HG02678 (cell line): ENCODE results near the gene METTL14.
A peak's percentile ranks its signal among the peaks of the same experiment; 100 is the strongest.
"Not testable (repeated sequence)": the region's sequence is repeated elsewhere in the genome, so short reads cannot be mapped to it uniquely, and the experiment has no call there.

Experiments
- ATAC-seq: cut with Tn5 transposase; IDR thresholded peaks from one replicate; pipeline ENCODE4 v1.9.1; 2021; ENCODE audit warnings: mild to moderate bottlenecking, moderate library complexity; ENCODE audit not compliant: unreplicated experiment

The METTL14 gene

GRCh38 chr4:118684873-118685811, at the start of gene METTL14:
Gene METTL14 (plus strand): TSS chr4:118685392. CDS start chr4:118685535, 143 bp downstream.
- ATAC-seq: peak; percentile 98

- ATAC-seq: not testable (repeated sequence)
Observed at GRCh38 chr4:118636126-118636525, 49.1 kb upstream of the METTL14 start.

- not testable (repeated sequence) for ATAC-seq
Observed at GRCh38 chr4:118664665-118665064, 20.5 kb upstream of the METTL14 start.

- ATAC-seq: not testable (repeated sequence)
Observed at GRCh38 chr4:118669220-118669619, 16.0 kb upstream of the METTL14 start.

- not testable (repeated sequence) for ATAC-seq
Observed at GRCh38 chr4:118670968-118671367, 14.2 kb upstream of the METTL14 start.

- no peak for ATAC-seq
Observed at GRCh38 chr4:118676128-118676527, 9.1 kb upstream of the METTL14 start.

- ATAC-seq: no peak
Observed at GRCh38 chr4:118680808-118681207, 4.4 kb upstream of the METTL14 start.

GRCh38 chr4:118682928-118683327, 2.3 kb upstream of the METTL14 start:
- no peak for ATAC-seq

DNA sequence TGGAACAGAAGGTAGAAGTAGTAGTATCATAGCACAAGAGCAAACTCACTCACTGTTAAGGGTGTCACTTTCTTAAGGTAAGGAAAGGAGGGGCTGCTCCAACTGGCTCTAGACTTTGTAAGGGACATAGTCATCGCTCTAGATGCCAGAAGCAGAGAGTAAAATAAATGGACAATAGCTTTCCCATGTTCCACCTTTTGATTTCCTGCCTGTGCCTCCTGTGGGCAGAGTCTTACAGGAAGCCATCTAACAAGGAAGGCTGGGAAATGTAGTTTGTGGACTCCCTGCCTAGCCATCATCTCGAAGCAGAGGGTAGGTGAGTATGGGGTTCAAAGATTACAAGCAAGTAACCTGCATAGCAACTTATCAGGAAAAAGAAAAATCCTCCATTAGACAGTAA, 1.7 kb upstream of the METTL14 start:
- no peak for ATAC-seq

GRCh38 chr4:118703118-118703517, 17.9 kb downstream of the METTL14 start:
- ATAC-seq: no peak

DNA sequence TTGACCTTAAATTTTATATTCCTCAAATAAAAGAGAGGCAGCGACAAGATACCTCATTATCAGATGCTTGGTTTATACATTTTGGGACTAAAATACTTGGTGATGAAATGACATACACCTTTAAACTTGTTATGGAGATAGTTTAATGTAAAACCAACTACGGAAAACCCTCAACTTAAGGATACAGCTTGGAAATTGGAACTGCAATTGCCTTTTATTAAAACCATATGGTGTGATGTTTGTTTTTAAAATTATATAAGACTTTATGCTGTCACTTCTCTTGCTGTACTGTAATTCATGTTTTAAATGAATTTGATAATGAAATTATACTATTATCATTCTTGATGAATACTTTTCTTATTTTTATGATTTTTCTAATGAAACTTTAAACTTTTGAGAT, 25.9 kb downstream of the METTL14 start:
- no peak for ATAC-seq

DNA sequence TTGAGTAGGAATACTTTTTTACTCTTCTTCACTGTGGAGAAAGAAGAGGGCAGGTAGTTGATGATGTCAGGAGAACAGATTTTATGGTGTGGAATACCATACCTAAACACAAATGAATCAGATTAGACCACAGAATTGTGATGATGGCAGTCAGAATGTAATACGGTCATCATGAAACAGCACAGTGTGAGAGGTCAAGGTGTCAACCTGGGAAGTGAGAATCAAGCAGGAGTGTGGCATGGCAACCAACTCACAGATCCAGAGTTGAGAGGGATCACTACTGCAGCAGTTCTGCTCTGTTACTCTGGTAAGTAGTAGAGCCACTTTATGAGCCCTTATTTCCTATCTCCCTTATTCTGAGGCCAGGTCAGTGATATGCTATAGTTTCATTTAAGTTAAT, 27.7 kb downstream of the METTL14 start:
- ATAC-seq: no peak

GRCh38 chr4:118714682-118715081, 29.5 kb downstream of the METTL14 start:
- ATAC-seq: no peak

DNA sequence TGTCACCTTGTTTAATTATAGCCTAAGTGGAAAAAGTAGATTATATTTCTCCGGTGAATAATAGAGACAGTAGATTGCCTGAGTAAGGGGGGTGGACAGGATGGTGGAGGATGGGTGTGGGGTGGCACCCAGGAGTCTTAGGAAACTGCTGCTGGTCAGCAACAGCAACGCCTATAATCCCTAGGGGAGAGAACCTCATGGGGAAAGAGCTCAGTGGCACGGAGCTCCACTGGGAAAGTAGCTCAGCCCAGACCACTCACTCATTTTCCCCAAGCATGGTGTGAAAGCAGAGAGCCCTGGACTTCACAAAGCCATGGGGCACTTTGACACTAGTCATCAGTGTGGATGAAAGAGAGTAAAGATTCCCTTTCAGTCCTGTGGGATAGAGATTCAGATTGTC, 31.1 kb downstream of the METTL14 start:
- no peak for ATAC-seq

GRCh38 chr4:118718511-118719170, 33.4 kb downstream of the METTL14 start:
- no peak for ATAC-seq

DNA sequence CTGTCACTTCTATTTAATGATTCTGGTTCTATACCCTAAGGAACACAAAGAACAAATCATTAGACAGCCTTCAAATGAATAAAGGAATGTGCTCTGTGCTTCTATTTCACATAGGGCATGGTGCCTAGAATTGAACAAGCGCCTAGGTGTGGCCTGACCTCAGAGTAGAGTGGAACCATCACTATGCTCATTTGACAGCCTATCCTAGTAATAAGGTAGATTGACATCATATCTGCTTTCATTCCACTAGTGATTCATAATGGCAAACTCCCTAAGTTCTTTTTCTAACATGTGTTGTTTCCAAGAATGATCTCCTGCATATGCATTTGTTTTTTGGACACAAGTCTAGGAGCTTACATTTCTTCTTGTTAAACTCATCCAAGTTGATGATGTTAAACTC, 36.6 kb downstream of the METTL14 start:
- ATAC-seq: no peak

- no peak for ATAC-seq
Observed at GRCh38 chr4:118723369-118723768, 38.2 kb downstream of the METTL14 start.

GRCh38 chr4:118727360-118727759, 42.2 kb downstream of the METTL14 start:
- ATAC-seq: no peak

GRCh38 chr4:118729287-118730286, 44.4 kb downstream of the METTL14 start:
- no peak for ATAC-seq

- no peak for ATAC-seq
Observed at GRCh38 chr4:118730683-118731082, 45.5 kb downstream of the METTL14 start.
